ENCODE data around the gene TBR1. TPM values are rescaled to one million over a fixed set of nuclear protein-coding genes. Genes with fewer than 3 reads are reported as not detected.

Gene TBR1
- not detected for total RNA-seq

DNA sequence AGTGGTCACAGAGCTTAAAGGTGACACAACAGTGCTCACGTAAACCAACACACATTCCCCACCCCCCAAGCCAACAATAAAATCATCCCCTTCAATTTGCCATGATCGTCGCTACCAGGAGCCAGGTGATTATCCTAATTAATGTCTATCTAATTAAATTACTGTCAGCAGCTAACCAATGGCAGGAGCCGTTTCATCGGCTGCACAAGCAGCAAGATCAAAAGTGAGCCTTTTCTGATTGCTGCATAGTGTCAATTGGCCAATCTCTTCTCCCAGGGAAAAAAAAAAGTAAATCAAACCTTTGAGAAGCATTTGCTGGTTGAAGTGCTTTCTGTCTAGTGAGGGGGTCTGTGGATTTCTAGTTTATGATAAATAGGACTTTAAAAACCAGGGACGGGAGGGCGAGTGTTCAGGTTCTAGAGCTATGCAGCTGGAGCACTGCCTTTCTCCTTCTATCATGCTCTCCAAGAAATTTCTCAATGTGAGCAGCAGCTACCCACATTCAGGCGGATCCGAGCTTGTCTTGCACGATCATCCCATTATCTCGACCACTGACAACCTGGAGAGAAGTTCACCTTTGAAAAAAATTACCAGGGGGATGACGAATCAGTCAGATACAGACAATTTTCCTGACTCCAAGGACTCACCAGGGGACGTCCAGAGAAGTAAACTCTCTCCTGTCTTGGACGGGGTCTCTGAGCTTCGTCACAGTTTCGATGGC, at the start of gene TBR1:
TBR1 (plus strand) TSS at position 311 of the 721 bp plus-strand sequence; CDS start at position 425, 114 bp downstream.
- no peak for DNase-seq (ENCODE audit: low spot score)
- no peak for ATAC-seq
- intact Hi-C loops (cut with DNase I): no loop called here

DNA sequence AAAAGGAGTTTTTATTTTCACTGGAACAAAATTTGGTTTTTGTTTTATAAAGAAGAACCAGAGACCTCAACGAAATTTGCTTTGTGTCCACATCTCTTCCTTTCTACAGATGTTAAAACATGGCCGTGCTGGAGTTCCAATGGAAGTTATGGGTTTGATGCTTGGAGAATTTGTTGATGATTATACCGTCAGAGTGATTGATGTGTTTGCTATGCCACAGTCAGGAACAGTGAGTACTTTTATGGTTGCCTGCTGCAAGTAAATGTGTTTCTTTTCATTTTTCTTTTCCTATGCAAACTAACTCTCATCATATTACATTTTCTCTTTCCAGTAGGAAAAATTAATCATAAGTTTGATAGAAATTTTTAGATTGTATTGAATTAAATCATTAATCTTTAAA, 48.4 kb upstream of the TBR1 start:
- no peak for ATAC-seq
- DNase-seq (ENCODE audit: low spot score): no peak
- intact Hi-C loops (cut with DNase I): no loop called here

DNA sequence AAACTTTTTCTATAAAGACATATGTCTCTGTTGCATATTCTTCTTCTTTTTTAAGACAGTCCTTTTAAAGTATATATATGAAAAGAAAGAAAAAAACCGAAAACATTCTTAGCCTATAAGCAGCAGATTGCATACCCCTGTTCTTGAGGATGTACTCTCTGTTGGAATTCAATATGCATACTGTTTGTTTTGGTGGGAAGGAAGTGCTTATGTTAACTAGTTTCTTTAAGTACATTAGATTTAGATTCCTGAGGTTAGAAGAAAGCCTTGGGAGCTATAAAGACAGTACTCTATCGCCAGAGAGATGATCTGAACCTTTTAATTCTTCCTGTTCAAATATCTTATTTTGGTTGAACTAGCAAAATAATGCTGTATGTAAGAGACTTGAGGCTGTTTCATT, 46.8 kb upstream of the TBR1 start:
- no peak for DNase-seq (ENCODE audit: low spot score)
- no peak for ATAC-seq
- intact Hi-C loops (cut with DNase I): no loop called here

DNA sequence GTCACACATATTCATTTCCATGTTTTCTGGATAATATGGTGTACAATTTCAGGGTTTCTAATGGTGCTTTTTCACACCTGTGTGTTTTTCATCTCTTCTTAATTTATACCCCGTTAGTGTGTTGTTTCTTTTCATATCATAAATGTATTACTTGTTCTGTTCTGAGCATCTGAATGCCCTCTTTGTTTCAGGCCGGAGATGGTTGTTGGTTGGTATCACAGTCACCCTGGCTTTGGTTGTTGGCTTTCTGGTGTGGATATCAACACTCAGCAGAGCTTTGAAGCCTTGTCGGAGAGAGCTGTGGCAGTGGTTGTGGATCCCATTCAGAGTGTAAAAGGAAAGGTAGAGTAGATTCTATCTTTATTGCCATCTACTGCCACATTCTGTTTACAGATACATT, 45.1 kb upstream of the TBR1 start:
- intact Hi-C loops (cut with DNase I): no loop called here
- DNase-seq (ENCODE audit: low spot score): no peak
- ATAC-seq: no peak

DNA sequence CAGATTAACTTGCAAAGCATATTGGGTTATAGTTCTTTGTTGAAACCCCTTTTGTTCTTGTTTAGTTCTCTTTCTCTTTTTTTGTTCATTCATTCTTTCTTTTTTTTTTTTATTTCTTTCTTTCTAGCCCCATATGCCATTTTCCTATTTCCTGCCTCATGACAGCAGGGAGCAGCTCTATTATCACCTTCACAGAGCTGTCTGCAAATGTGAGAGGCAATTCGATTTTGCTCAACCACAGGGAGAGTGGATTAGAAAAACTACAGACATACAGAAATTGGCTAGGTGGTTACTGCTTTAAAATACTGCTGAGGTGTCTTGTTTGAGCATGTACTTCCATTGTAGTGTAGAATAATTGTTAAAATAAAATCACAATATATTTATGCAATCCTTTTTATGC, 44.2 kb upstream of the TBR1 start:
- DNase-seq (ENCODE audit: low spot score) (no peak), ATAC-seq (no peak)
- intact Hi-C loops (cut with DNase I): no loop called here

DNA sequence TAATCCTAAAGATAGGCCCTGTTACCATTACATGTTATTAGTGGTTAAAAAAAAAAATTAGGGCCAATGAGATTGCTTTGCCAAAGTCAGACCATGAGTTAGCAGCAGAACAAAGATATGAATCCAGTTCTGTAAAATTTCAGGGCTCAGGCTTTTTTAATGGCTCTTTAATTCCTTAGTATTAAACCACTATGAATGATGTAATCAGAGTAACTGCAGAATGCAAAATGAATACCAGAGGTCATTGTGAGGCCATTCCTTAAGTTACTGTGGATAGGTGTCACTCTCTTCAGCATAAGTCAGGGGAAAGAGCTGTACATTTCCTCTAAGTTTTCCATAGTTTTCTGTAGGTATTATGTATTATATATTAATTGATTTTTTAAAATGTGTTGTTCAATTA, 42.2 kb upstream of the TBR1 start:
- ATAC-seq: no peak
- intact Hi-C loops (cut with DNase I): no loop called here
- DNase-seq (ENCODE audit: low spot score): no peak

DNA sequence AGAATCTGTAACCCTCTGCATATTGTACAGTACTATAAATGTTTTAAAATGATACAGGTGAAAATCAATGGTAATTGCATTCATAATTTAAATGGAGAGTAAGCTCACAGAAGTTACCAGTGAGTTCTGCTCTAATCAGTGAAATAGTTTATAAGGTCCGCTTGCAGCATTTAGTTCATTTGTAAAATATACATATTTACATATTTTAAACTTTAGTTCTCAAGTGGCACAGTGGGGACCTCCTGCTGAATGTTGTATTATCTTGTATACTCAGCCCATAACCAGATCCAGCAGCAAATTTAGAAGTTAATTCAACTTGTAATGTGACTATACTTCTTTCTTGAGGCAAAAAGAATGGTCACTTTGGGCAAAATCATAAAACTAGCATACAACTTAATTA, 41.7 kb upstream of the TBR1 start:
- no peak for DNase-seq (ENCODE audit: low spot score)
- ATAC-seq: no peak

DNA sequence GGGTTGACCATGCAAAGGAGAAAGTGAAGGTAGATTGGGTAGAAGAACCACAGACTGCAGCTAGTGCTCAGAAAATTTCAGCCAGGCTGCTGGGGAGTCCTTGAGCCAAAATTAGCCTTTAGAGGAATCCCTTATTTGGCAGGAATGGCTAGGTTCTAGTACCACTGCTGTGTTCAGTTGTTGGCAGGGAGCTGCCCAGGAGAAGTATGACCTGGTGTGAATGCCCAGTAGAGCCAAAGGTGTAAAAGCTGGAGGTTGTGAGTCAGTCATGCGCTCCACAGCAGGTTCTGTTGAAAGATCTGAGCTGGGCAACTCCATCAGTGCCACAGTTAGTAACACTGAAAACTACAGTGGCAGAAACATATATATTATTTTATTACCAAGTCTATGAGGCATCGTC, 36.4 kb upstream of the TBR1 start:
- DNase-seq (ENCODE audit: low spot score): no peak
- ATAC-seq: no peak
- intact Hi-C loops (cut with DNase I): no loop called here

More for the DNA sequence above, 41.7 kb upstream of the TBR1 start:
- intact Hi-C loops (cut with DNase I): no loop called here

DNA sequence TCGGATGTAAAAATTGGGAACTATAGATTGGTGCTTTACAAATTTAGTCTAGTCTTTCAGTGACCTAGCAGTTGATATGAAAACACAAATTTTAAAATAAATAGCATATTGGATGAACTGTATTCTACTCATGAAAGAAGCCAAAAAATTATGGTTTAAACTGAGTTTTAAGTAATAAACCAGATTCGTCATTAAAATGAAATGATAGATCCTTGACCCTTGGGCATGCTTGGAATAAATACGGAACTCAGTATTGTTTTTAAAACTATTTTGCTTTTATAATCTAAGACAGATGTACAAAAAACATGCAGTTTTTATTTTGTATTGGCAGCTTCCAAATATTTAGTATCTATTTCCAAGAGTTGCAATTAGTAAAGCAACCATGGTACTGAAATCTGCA, 34.6 kb upstream of the TBR1 start:
- no peak for DNase-seq (ENCODE audit: low spot score)
- ATAC-seq: no peak
- intact Hi-C loops (cut with DNase I): no loop called here

DNA sequence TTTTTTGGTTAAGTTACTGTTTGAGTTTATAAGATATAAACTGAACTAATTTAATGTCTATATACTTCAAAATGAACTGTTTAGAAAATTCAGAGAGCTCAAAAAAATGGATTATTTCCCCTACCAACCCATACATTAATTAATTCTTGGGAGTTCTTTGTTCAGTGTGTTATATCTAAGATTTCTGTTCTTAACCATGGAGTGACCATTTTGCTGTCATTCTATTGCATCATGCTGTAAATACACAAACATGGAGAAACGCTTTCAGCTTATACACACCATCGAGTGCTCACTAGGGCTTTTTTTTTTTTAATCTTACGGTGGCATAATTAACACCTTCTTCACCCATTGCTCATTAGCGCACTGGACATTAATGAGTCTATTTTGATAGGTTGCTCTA, 33.4 kb upstream of the TBR1 start:
- DNase-seq (ENCODE audit: low spot score) (no peak), ATAC-seq (no peak)
- intact Hi-C loops (cut with DNase I): no loop called here

DNA sequence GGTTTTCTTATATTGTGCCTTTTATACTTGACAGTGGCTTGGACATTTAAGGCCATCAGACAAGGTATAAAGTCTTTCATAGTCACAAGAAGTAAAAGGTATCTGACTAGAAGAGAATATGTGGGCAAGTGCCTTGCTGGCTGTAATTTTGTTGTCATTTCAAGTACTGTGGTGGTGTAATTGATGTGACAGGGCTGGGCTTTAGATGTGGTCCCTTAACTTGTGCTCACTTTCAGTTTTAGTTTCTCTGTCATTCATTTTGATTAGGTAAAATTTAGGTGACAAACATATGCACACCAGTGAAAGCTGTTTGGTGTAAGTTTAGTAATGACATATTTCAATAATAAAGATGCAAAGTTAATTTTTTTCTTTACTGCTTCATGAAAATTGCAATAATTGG, 31.2 kb upstream of the TBR1 start:
- DNase-seq (ENCODE audit: low spot score) (no peak), ATAC-seq (no peak)
- intact Hi-C loops (cut with DNase I): no loop called here

DNA sequence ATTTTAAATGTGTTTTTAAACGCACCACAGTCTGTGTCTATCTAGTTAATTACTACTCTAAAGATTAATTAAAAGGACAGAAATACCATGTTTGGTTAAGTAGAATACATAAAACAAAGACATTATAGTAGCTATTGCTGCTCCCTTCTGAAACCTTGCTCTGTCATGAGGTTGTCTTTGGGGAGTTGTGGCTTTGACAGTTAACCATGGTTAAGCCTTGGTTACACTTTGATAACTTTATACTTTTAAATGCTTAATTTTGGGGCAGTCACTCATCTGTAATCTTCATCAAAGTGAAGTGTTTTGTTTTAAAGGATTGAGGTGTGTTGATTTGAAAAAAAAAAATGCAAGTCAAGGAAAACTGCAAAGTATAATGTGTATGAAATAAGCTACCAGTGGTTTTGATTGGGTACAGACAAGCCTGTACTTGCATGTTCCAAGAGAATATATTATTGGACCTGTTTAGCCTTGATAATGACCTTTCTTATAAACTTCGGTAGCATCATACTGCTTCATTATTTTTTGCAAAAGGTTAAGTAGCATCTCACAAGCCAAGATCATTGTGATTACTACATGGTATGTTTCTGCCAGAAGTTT, 29.8 kb upstream of the TBR1 start:
- no peak for DNase-seq (ENCODE audit: low spot score)
- ATAC-seq: no peak
- intact Hi-C loops (cut with DNase I): no loop called here

DNA sequence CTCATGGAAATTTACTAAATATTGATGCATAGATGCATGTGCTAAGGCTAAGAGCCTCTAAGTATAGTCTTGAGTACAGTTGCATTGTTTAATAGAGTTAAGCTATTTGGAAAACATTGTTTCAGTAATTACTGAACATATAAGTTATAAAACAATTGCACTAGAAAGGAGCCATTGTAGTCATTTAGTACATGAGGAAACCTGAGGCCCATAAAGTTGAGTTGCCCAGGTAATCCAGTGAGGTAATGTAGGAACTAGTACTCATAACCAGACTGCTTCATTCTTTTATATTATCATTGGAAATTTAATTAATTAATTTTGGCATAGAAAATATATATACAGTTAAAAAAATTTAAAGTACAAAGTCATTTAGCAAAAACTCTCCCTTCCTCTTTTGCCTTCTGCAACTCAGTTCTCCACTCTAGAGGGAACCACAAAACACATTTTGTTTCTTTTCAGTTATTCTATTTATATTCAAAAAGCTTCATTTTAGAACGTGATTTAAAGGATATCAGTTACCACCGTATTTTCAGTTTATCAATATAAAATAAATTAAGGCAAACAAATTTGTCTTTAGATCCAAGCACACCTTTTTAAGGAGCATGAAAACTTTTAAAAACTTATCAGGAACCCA, 27.8 kb upstream of the TBR1 start:
- ATAC-seq: no peak

DNA sequence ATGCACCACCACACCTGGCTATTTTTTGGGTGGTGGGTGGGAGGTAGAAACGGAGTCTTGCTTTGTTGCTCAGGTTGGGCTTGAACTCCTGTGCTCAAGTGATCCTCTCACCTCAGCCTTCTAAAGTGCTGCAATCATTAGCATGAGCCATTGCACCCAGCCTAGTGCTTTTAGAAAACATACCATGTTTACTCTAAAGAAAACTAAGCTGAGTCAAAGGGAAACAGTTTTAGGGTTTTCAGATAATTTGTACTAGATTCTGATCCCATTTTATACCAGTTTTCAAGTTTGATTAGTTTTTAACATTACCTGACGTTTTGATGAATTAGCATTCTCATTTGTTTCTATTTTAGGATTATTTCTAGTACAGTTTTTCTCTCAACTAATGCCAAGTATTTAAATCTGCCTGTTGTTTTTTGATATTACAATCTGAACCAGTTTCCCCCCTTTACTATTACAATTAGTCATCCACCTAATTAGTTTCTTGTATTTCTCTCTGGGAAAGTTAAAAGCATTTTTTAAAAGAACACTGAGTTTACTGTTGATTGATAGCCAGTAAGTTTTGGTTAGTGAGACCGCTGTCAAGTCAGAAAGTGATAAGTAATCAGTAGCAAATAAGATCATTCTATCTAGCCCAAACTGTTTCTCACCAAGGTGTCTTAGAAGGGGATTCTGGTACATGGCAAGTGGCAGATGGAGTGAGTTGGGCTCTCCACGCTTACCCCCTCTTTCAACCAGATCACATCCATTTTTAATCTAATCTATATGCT, 24.2 kb upstream of the TBR1 start:
- DNase-seq (ENCODE audit: low spot score): no peak

More for the DNA sequence above, 27.8 kb upstream of the TBR1 start:
- intact Hi-C loops (cut with DNase I): no loop called here
- DNase-seq (ENCODE audit: low spot score): no peak

DNA sequence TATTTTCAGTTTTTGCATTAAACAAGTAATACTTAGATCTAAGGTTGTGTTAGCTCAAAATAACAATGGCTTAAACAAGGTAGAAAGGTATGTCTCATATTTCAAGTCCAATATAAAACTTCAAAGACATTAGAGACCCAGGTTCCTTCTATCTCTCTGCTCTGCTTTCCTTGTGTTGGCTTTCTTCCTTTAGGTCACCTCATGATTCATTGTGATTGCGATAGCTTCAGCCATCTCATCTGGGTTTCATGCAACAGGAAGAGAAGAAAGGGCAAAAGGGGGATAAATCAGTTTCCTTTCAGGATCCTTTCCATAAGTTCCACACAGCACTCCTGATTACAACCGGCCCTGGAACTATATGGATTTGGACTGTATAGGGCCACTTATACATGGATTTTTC, 16.0 kb upstream of the TBR1 start:
- ATAC-seq (no peak), DNase-seq (ENCODE audit: low spot score) (no peak)
- intact Hi-C loops (cut with DNase I): no loop called here

More for the DNA sequence above, 24.2 kb upstream of the TBR1 start:
- no peak for ATAC-seq
- intact Hi-C loops (cut with DNase I): no loop called here

DNA sequence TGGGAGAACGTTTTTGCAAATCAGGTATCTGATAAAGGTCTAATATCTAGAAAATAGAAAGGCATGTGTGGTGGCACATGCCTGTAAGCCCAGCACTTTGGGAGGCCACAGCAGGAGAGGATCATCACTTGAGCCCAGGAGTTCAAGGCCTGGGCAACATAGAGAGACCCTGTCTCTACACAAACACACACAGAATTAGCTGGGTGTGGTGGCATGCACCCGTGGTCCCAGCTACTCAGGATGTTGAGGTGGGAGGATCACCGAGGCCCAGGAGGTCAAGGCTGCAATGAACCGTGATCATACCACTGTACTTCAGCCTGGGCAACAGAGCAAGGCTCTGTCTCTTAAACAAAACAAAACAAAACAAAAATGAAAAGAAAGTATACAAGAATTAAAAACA, 13.8 kb upstream of the TBR1 start:
- intact Hi-C loops (cut with DNase I): no loop called here
- DNase-seq (ENCODE audit: low spot score) (no peak), ATAC-seq (no peak)

DNA sequence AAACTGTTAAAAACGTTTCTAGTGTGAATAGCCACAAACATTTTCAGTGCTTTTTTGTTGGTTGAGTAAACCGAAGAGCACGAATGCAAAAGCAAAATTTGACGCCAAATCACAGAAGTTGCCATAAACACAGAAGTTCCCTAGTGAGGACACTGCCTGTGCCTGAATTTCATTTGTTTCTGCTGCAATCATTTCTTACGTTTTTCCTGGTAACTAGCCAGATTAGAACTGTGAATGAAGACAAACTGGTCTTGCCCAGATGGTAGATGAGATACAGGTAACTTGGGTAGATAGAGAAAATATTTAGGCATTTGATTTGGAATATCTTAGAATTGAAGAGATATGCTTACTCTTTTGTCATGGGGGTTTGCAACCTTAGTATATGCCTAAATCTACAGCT, 9.8 kb upstream of the TBR1 start:
- DNase-seq (ENCODE audit: low spot score) (no peak), ATAC-seq (no peak)
- intact Hi-C loops (cut with DNase I): no loop called here

DNA sequence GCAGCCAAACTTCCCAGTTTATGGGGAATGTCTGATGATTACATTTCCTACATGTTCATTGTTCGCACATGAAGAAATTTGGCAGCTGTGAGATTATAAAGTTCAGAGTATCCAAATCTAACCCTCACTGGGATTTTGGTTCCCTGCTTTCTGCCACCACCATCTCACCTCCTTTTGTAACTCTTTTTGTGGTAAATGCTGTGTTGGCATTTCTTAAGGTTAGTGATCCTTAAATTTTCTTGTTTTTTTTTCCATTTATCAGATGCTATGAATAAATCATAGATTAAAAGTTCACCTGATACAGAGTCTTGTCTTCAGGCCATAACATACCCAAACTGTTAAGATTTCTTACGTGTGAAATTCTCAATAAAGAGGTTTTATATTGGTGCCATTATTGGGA, 8.5 kb upstream of the TBR1 start:
- intact Hi-C loops (cut with DNase I): no loop called here
- DNase-seq (ENCODE audit: low spot score) (no peak), ATAC-seq (no peak)

DNA sequence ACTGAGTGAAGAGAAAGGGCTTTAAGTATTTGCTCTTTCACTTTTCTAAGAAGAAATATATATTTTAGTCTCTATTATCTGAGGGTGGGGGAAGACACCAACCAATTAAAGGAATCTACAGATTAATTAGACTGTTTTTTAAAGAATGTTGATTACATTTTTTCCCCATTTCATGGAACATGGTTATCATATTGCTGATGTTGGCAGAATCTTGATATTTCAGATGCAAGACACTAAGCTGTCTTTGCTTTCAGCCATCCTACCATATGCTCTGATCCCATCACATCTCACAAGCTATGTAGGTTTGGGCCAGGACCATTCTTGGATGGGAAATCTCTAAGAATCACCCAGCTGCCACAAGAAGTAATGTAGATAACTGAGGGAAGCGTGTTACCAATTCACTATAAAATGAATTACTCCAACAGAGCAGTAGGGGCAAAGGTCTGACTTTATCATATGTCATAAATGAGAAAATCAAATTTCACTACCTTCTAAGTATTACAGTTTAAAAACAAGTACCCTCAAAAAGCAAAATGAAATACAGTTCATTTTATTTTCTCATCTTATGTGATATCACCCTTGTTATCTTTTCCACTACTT, 6.7 kb upstream of the TBR1 start:
- ATAC-seq: no peak
- no peak for DNase-seq (ENCODE audit: low spot score)
- intact Hi-C loops (cut with DNase I): no loop called here

DNA sequence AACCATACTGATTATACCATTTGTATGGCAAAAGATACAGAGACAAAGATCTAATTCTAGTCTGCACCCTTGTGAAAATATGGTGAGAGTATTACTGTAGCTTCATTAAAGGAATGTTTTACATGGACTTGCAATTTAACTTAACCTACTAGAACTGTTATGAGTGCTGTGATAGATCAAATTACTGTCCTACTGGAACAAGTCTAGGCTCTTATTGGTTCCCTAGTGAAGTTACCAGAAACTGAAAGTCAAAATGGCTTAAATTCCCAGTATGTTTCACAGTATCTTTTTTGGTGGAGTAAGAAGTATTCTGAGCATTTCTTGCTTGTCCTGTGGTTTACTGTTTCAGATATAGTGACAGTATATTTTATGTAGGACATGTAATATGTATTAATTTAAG, 3.8 kb upstream of the TBR1 start:
- DNase-seq (ENCODE audit: low spot score) (no peak), ATAC-seq (no peak)
- intact Hi-C loops (cut with DNase I): no loop called here

Measured in sciatic nerve (tissue), 2 donors.